ENCODE data around the gene ADAM33.

DNA sequence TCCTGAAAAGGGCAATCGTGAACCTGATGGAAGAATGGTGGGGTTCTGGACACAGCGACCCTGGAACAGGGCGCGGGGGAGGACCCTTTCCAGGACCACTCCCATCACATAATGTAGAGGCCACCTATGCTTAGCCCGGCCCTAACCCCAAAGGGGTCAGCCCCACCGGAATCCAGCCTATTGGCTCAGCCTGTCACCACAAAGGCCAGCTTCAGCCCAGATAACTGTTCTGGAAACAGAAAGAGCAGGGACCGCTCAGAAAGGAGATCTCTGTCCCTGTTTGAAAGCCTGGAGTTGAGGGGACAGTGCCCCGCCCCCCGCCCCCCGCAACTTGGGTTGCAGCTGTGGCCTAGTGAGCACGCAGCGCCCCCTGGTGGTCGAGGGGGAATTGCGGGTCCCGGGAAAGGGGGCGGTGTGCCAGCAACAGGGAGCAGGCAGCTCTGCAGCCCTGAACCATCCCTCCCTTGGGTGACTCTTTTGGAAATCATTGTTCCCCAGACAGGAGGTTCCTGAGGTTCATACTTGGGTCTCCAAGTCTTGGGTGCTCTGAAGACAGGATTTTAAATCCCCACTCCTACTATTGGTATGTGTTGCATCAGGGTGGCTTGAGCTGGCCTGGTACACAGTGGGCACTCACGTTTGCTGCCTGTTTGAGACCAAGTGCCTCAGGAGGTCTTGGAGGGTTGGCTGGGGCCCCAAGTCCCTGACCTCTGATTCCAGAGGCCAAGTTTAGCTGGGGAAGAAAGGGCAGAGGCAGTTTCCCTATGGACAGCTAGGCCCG lies 29.1 kb upstream of the ADAM33 start:
- TF ChIP-seq, protein P1, sequence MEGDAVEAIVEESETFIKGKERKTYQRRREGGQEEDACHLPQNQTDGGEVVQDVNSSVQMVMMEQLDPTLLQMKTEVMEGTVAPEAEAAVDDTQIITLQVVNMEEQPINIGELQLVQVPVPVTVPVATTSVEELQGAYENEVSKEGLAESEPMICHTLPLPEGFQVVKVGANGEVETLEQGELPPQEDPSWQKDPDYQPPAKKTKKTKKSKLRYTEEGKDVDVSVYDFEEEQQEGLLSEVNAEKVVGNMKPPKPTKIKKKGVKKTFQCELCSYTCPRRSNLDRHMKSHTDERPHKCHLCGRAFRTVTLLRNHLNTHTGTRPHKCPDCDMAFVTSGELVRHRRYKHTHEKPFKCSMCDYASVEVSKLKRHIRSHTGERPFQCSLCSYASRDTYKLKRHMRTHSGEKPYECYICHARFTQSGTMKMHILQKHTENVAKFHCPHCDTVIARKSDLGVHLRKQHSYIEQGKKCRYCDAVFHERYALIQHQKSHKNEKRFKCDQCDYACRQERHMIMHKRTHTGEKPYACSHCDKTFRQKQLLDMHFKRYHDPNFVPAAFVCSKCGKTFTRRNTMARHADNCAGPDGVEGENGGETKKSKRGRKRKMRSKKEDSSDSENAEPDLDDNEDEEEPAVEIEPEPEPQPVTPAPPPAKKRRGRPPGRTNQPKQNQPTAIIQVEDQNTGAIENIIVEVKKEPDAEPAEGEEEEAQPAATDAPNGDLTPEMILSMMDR (IDR thresholded peaks at IDR 0.05), result peak; percentile 88 to 97 (median 92)
- no peak for TF ChIP-seq EP300 (IDR thresholded peaks at IDR 0.05)

Measured in upper lobe of left lung (tissue), 4 donors.